NCI-H69 (cell line): Measurements from ENCODE around the gene ELK1.

ENCODE experiments used
- DNase-seq: peaks from one replicate; lab custom pipeline; 2025; lab: John Stamatoyannopoulos, UW

The ELK1 gene

GRCh38 chrX:47644557-47645091, 5.7 kb downstream of the ELK1 start:
- no peak for DNase-seq

- peak; percentile 5 for DNase-seq
Measured at GRCh38 chrX:47643926-47644325, 6.4 kb downstream of the ELK1 start.

- no peak for DNase-seq
Measured at GRCh38 chrX:47638816-47639215, 11.5 kb downstream of the ELK1 start.

- DNase-seq: no peak
Measured at GRCh38 chrX:47637546-47638195, 12.7 kb downstream of the ELK1 start.

GRCh38 chrX:47634871-47635575, 15.3 kb downstream of the ELK1 start:
- DNase-seq: no peak

GRCh38 chrX:47633689-47634590, 16.4 kb downstream of the ELK1 start:
- DNase-seq: no peak

- DNase-seq: no peak
Measured at GRCh38 chrX:47632666-47633065, 17.7 kb downstream of the ELK1 start.

GRCh38 chrX:47631676-47632075, 18.7 kb downstream of the ELK1 start:
- no peak for DNase-seq

GRCh38 chrX:47629419-47630200, 20.8 kb downstream of the ELK1 start, which contains the start of gene CFP:
CFP (minus strand) TSS chrX:47629930; CDS start chrX:47629844, 86 bp downstream.
- no peak for DNase-seq

GRCh38 chrX:47628982-47629381, 21.4 kb downstream of the ELK1 start:
- DNase-seq: peak; percentile 26

- DNase-seq: peak; percentile 6
Measured at GRCh38 chrX:47625365-47625764, 25.0 kb downstream of the ELK1 start.

GRCh38 chrX:47623540-47624027, 26.8 kb downstream of the ELK1 start:
- DNase-seq: peak; percentile 94

- DNase-seq: no peak
Measured at GRCh38 chrX:47621851-47622250, 28.5 kb downstream of the ELK1 start.

- DNase-seq: no peak
Measured at GRCh38 chrX:47620303-47620685, 30.1 kb downstream of the ELK1 start.

- DNase-seq: peak; percentile 91
Measured at GRCh38 chrX:47619486-47620302, 30.7 kb downstream of the ELK1 start, which contains the start of gene SYN1. SYN1 (minus strand) TSS chrX:47619857; CDS start chrX:47619728, 129 bp downstream.

- DNase-seq: no peak
Measured at GRCh38 chrX:47618923-47619485, 31.4 kb downstream of the ELK1 start.

GRCh38 chrX:47614618-47615017, 35.7 kb downstream of the ELK1 start:
- no peak for DNase-seq

- peak; percentile 68 for DNase-seq
Measured at GRCh38 chrX:47613082-47613481, 37.3 kb downstream of the ELK1 start.

GRCh38 chrX:47612418-47612817, 37.9 kb downstream of the ELK1 start:
- no peak for DNase-seq

GRCh38 chrX:47611926-47612325, 38.4 kb downstream of the ELK1 start:
- DNase-seq: no peak
